ENCODE results near the gene PROB1. TPM values are rescaled to one million over a fixed set of nuclear protein-coding genes. Genes with fewer than 3 reads are reported as not detected.

The PROB1 gene
- total RNA-seq, 1 experiment from 2014 or later, result 3.4 TPM

DNA sequence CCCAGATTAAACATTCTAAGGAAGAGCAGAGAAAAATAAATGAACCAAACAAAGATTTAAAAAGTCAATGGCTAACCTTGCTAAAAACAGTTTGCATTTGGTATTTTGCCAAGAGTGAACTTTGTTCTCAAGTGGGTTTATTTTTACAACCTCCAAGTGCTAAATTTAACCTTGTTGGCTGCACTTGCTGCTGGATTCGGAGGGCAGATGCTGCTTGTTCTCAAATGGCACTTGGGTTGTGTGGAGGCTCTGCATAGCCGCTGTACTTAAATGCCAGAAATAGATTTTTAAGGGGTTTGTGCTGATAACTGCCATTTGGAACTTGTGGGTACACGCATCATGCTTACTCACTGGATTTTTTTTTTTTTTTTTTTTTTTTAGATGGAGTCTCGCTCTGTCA is 22.3 kb upstream of the PROB1 start:
- Histone ChIP-seq H2BK20ac (ENCODE audit: low read depth, low read length, poor library complexity, severe bottlenecking) (no peak overlapping the region), H3K23ac (ENCODE audit: insufficient read length, low read depth, low read length) (no peak overlapping the region), H3K56ac (ENCODE audit: insufficient read length, low read depth, low read length) (no peak overlapping the region), H3K9me3 (ENCODE audit: control insufficient read depth, low read depth, low read length) (no peaks in the 10 kb centered on the region), H3K14ac (ENCODE audit: insufficient read depth, low read length) (no peak overlapping the region), H4K8ac (replicated peaks; ENCODE audit: insufficient read length, low read depth, low read length) (no peak overlapping the region), H3K79me1 (ENCODE audit: insufficient read depth, low read depth, low read length, poor library complexity, severe bottlenecking) (no peaks in the 10 kb centered on the region), H4K20me1 (ENCODE audit: control insufficient read depth, insufficient read depth, insufficient read length) (no peaks in the 10 kb centered on the region), H3K4ac (ENCODE audit: low read depth, low read length) (no peak overlapping the region), H2AK5ac (ENCODE audit: insufficient read length, low read length) (no peak overlapping the region), H2BK5ac (ENCODE audit: insufficient read length, low read length) (no peak overlapping the region), H3K27me3 (ENCODE audit: insufficient read depth, low read length) (no peaks in the 10 kb centered on the region), H2AFZ (ENCODE audit: low read length) (no peak overlapping the region), H3K4me1 (ENCODE audit: insufficient read depth, low read length) (no peaks in the 10 kb centered on the region), H3K18ac (ENCODE audit: insufficient read length, low read depth, low read length) (no peak overlapping the region), H2BK15ac (ENCODE audit: low read depth, low read length) (no peak overlapping the region), H2BK12ac (ENCODE audit: insufficient read length, low read depth, low read length) (no peak overlapping the region), H2BK120ac (ENCODE audit: low read depth, low read length, poor library complexity, severe bottlenecking) (no peak overlapping the region), H3K27ac (ENCODE audit: insufficient read length, low read depth, low read length) (no peak overlapping the region), H4K5ac (ENCODE audit: insufficient read length, low read depth, low read length) (no peak overlapping the region), H3K4me2 (ENCODE audit: insufficient read depth, insufficient read length, low read length) (no peak overlapping the region), H3K9ac (ENCODE audit: extremely low read depth, insufficient read length, low read length) (no peak overlapping the region), H3T11ph (ENCODE audit: low read length) (no peak overlapping the region), H4K91ac (ENCODE audit: insufficient read length, low read depth, low read length) (no peak overlapping the region), H3K23me2 (ENCODE audit: insufficient read length, low read depth, low read length, poor library complexity, severe bottlenecking) (no peaks in the 10 kb centered on the region), H3K79me2 (ENCODE audit: insufficient read depth, low read length) (no peaks in the 10 kb centered on the region)
- H3K4me1 Mint-ChIP-seq, result peaks cover 15 to 22% of the 10 kb centered on the region in 2 experiments
- DNase-seq, result no peak
- peaks cover 0 to 48% (median 40%) of the 10 kb centered on the region in 3 experiments; a peak in 5 of 7 replicates for H3K36me3 Mint-ChIP-seq (ENCODE audit: insufficient read depth in 1 of 3, low read depth in 3 of 3)
- H3K4me3 Mint-ChIP-seq, result no peak overlapping the region
- no peak overlapping the region for H3K27ac Mint-ChIP-seq
- H3K27me3 Mint-ChIP-seq (ENCODE audit: low read depth), result peaks cover 1% of the 10 kb centered on the region
- WGBS (ENCODE audit: extremely low coverage, insufficient read length, low lambda C conversion rate), result no CpG with 5 or more reads among the region's 4 CpGs
- H3K9me3 Mint-ChIP-seq, result no peaks in the 10 kb centered on the region
- no peak for TF ChIP-seq CTCF (conservative IDR thresholded peaks at IDR 0.05)
